ENCODE measurements around the gene GPANK1.

The GPANK1 gene

DNA sequence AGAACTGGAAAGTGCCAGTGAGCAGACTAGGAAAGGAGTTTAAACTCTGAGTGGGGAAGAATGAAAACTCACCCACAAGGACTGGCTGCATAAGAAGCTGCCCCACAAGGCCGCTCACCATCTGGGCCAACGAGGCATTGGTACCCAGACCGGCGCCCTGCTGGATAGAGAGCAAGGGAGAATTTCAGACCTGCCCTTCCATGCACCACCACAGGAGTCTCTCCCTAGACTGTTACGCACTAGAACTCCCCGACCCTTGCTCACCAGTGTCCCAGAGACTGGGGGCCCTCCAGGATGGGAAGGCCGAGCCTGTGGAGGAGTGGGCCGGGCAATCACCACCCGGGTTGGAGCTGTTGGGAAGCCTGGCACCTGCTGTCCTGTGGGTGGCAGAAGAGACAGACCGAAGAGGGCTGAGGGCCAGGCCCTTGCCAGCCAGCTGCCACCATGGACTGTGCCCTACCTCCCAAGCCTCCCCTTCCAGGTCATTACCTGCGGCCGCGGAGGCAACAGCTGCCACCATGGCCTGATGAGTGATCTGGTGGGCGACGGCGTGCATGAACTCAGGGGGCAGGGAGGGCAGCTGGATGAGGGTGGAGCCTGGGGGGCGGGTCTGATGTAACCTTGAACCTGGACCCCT, 20.9 kb downstream of the GPANK1 start:
- Histone ChIP-seq H3K4me2 (ENCODE audit: low read depth, low read length, poor library complexity, severe bottlenecking) (no peak overlapping the region), H3K4me1 (ENCODE audit: insufficient read depth, low read length, poor library complexity, severe bottlenecking) (no peaks in the 10 kb centered on the region), H3K9ac (ENCODE audit: low read depth, low read length, poor library complexity, severe bottlenecking) (no peak overlapping the region), H3K36me3 (ENCODE audit: insufficient read depth, low read length) (peaks cover 94% of the 10 kb centered on the region; the same call in 1 of the 2 replicates), H3K4me3 (ENCODE audit: low read length, poor library complexity, severe bottlenecking) (no peak overlapping the region), H3K9me2 (replicated peaks; ENCODE audit: low read depth, low read length) (no peaks in the 10 kb centered on the region), H3K79me2 (ENCODE audit: insufficient read depth, low read length) (peaks cover 32% of the 10 kb centered on the region), H3K27me3 (ENCODE audit: insufficient read depth, low read length, poor library complexity, severe bottlenecking) (no peaks in the 10 kb centered on the region), H3K9me3 (ENCODE audit: insufficient read depth, low read depth, low read length) (no peaks in the 10 kb centered on the region), H4K20me1 (ENCODE audit: insufficient read depth, low read length, poor library complexity, severe bottlenecking) (peaks cover 12% of the 10 kb centered on the region), H3F3A (ENCODE audit: low read depth) (peaks cover 6% of the 10 kb centered on the region; the same call in 1 of the 2 replicates), H2AFZ (ENCODE audit: low read length) (no peak overlapping the region)
- TF ChIP-seq, protein P1, sequence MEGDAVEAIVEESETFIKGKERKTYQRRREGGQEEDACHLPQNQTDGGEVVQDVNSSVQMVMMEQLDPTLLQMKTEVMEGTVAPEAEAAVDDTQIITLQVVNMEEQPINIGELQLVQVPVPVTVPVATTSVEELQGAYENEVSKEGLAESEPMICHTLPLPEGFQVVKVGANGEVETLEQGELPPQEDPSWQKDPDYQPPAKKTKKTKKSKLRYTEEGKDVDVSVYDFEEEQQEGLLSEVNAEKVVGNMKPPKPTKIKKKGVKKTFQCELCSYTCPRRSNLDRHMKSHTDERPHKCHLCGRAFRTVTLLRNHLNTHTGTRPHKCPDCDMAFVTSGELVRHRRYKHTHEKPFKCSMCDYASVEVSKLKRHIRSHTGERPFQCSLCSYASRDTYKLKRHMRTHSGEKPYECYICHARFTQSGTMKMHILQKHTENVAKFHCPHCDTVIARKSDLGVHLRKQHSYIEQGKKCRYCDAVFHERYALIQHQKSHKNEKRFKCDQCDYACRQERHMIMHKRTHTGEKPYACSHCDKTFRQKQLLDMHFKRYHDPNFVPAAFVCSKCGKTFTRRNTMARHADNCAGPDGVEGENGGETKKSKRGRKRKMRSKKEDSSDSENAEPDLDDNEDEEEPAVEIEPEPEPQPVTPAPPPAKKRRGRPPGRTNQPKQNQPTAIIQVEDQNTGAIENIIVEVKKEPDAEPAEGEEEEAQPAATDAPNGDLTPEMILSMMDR (conservative IDR thresholded peaks at IDR 0.05; ENCODE audit: low read length), result no peak; the same call in 1 of the 2 replicates
- no peak for TF ChIP-seq EZH2phosphoT487 (IDR thresholded peaks at IDR 0.05; ENCODE audit: borderline replicate concordance)

DNA sequence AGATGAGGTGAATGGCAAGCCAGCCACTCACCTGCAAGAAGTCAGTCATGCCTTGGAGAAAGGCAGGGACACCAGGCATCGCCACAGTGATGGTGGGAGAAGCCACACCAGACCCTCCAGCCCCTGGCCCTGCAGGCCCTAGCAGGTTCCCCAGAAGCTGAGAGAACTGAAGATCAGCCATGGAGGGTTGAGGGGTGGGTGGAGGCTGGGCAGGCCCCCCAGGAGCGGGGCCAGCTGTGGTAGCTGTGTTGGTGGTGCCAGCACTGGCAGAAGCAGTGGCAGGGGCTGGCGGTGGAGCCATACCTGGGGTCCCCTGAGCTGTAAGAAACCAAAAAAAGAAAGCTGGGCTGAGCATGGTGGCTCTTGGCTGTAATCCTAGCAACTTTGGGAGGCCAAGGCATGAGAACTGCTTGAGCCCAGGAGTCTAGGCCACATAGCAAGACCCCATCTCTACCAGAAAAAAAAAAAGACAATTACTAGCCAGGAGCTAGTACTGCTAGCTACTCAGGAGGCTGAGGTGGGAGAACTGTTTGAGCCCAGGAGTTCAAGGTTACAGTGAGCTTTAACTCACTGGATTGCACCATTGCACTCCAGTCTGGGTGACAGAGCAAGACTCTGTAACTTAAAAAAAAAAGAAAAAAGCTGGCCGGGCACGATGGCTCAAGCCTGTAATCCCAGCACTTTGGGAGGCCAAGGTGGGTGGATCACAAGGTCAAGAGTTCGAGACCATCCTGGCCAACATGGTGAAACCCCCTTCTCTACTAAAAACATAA, 21.8 kb downstream of the GPANK1 start:
- peaks cover 22% of the 10 kb centered on the region; the same call in 1 of the 2 replicates for H3K79me2 ChIP-seq (ENCODE audit: insufficient read depth, low read length)
- no peak overlapping the region for H2AFZ ChIP-seq (ENCODE audit: low read length)
- H3F3A ChIP-seq (ENCODE audit: low read depth), result peaks cover 10% of the 10 kb centered on the region; the same call in 1 of the 2 replicates
- no peak overlapping the region for H3K4me3 ChIP-seq (ENCODE audit: low read length, poor library complexity, severe bottlenecking)
- no peak overlapping the region for H3K4me2 ChIP-seq (ENCODE audit: low read depth, low read length, poor library complexity, severe bottlenecking)
- no peak for TF ChIP-seq EZH2phosphoT487 (IDR thresholded peaks at IDR 0.05; ENCODE audit: borderline replicate concordance)
- TF ChIP-seq, protein P1 (conservative IDR thresholded peaks at IDR 0.05; ENCODE audit: low read length), result no peak
- H3K9me3 ChIP-seq (ENCODE audit: insufficient read depth, low read depth, low read length), result no peaks in the 10 kb centered on the region
- H4K20me1 ChIP-seq (ENCODE audit: insufficient read depth, low read length, poor library complexity, severe bottlenecking), result peaks cover 8% of the 10 kb centered on the region
- no peak overlapping the region for H3K9ac ChIP-seq (ENCODE audit: low read depth, low read length, poor library complexity, severe bottlenecking)
- H3K4me1 ChIP-seq (ENCODE audit: insufficient read depth, low read length, poor library complexity, severe bottlenecking), result no peaks in the 10 kb centered on the region
- no peaks in the 10 kb centered on the region for H3K9me2 ChIP-seq (replicated peaks; ENCODE audit: low read depth, low read length)
- no peaks in the 10 kb centered on the region for H3K27me3 ChIP-seq (ENCODE audit: insufficient read depth, low read length, poor library complexity, severe bottlenecking)
- peaks cover 91% of the 10 kb centered on the region; the same call in 1 of the 2 replicates for H3K36me3 ChIP-seq (ENCODE audit: insufficient read depth, low read length)

DNA sequence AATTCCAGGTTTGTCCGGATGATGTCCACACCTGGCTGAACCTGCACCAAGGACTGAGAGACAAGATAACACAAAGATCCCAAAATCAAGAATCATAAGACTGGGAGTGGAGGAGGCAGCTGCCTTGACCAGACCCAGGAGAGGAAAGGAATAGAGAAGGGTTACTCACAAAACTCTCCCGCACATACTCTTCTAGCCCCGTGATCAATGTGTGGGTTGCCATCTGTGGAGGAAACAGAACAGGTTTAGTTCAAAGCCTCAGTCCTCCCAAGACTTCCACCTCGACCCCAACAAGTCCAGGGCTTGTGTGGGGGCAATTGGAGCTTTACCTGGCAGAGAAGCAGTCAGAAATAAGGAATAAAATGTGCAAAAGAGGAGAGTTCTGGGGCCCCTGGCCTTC, 23.4 kb downstream of the GPANK1 start:
- Histone ChIP-seq H3K27me3 (ENCODE audit: insufficient read depth, low read length, poor library complexity, severe bottlenecking) (no peaks in the 10 kb centered on the region), H2AFZ (ENCODE audit: low read length) (no peak overlapping the region), H4K20me1 (ENCODE audit: insufficient read depth, low read length, poor library complexity, severe bottlenecking) (peaks cover 10% of the 10 kb centered on the region), H3K4me2 (ENCODE audit: low read depth, low read length, poor library complexity, severe bottlenecking) (no peak overlapping the region), H3K9ac (ENCODE audit: low read depth, low read length, poor library complexity, severe bottlenecking) (no peak overlapping the region), H3K4me3 (ENCODE audit: low read length, poor library complexity, severe bottlenecking) (no peak overlapping the region), H3K79me2 (ENCODE audit: insufficient read depth, low read length) (peaks cover 13% of the 10 kb centered on the region; the same call in 1 of the 2 replicates), H3F3A (ENCODE audit: low read depth) (peaks cover 19% of the 10 kb centered on the region; the same call in 1 of the 2 replicates), H3K36me3 (ENCODE audit: insufficient read depth, low read length) (peaks cover 92% of the 10 kb centered on the region), H3K9me2 (replicated peaks; ENCODE audit: low read depth, low read length) (no peaks in the 10 kb centered on the region), H3K4me1 (ENCODE audit: insufficient read depth, low read length, poor library complexity, severe bottlenecking) (no peaks in the 10 kb centered on the region), H3K9me3 (ENCODE audit: insufficient read depth, low read depth, low read length) (no peaks in the 10 kb centered on the region)
- no peak for TF ChIP-seq EZH2phosphoT487 (IDR thresholded peaks at IDR 0.05; ENCODE audit: borderline replicate concordance)
- TF ChIP-seq, protein P1 (conservative IDR thresholded peaks at IDR 0.05; ENCODE audit: low read length), result no peak

Data from Loucy (cell line).